ENCODE data around the gene ARID3A. TPM values are rescaled to one million over a fixed set of nuclear protein-coding genes. Genes with fewer than 3 reads are reported as not detected.

ARID3A gene
- total and polyA plus RNA-seq, 2 of the 4 experiments (the other 2 are of a cell fraction), result 16.0 to 23.1 TPM

DNA sequence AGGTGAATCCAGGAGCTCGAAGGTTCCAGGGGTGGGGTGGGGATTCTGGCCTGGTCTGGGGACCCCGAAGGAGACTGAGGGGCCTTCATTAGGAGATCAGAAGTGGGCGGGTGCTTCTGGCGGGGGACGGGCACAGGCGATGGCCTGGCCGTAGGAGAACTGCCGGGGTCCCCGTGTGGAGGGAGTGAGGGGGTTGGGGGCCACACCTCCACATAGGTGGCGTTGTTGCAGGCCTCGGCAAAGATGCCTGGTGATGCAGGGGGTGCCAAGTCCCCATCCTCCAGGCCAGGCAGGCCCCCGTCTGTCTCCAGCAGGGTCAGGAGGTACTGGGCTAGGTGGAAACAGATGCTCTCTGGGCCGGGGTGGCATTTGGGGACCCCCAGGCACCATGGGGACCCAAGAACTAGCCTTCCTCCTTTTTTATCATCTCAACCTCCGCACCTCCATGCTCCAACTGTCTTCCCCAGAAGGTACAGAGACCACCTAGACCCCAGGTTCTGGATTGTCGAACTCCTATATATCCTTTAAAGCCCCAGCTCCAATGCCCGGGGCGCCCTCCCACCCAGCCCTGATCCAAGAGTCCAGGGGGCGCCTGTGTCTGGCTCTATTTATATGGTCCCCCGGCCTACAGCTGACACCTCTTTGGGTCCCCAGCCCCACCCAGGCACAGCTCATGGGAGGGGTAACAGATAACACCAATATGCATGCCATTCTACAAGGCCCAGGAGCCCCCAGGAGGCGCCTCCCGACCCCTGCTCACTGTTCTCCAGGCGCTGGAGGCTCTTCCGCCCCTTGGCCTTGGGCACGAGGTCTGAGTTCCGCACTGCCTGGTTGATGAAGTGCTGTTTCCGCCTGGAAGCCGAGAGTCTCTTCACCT is 24.4 kb upstream of the ARID3A start (continued):
- TF ChIP-seq, protein P1, sequence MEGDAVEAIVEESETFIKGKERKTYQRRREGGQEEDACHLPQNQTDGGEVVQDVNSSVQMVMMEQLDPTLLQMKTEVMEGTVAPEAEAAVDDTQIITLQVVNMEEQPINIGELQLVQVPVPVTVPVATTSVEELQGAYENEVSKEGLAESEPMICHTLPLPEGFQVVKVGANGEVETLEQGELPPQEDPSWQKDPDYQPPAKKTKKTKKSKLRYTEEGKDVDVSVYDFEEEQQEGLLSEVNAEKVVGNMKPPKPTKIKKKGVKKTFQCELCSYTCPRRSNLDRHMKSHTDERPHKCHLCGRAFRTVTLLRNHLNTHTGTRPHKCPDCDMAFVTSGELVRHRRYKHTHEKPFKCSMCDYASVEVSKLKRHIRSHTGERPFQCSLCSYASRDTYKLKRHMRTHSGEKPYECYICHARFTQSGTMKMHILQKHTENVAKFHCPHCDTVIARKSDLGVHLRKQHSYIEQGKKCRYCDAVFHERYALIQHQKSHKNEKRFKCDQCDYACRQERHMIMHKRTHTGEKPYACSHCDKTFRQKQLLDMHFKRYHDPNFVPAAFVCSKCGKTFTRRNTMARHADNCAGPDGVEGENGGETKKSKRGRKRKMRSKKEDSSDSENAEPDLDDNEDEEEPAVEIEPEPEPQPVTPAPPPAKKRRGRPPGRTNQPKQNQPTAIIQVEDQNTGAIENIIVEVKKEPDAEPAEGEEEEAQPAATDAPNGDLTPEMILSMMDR (conservative IDR thresholded peaks at IDR 0.05; ENCODE audit: low read depth, low read length), result no peak
- TF ChIP-seq POLR2A (IDR thresholded peaks at IDR 0.05; ENCODE audit: low read depth, low read length), result no peak

DNA sequence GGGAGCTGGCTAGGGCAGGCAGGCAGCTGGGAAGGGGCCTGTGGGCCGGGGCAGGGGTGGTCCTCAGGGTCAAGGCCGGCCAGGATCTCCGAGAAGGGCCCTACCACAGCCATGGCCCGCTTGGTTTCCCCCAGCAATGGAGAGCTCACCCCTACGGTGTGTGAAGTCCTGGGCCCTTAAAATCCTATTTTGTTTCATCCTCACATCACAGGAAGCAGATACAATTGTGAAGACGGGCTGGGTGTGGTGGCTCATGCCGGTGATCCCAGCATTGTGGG is 23.8 kb upstream of the ARID3A start:
- no peak overlapping the region for H2AK5ac ChIP-seq (ENCODE audit: low read depth, low read length)
- no TSS peak for BruUV-seq (replicated peaks)
- no peak overlapping the region for H3K23ac ChIP-seq (ENCODE audit: low read depth, low read length)
- no peak overlapping the region for H3K56ac ChIP-seq (ENCODE audit: extremely low read depth, insufficient read depth, low read length)
- in situ Hi-C loops (cut with MboI; ENCODE audit: low sequenced_read_pairs) (no loop called here), intact Hi-C loops (cut with micrococcal nuclease) (no loop called here), dilution Hi-C loops (cut with HindIII; ENCODE audit: low sequenced_read_pairs, unreplicated experiment) (no loop called here)
- peaks cover 26% of the 10 kb centered on the region for H3K36me3 ChIP-seq (ENCODE audit: control insufficient read depth, insufficient read depth, low read length)
- H4K91ac ChIP-seq (ENCODE audit: insufficient read depth, low read depth, low read length), result no peak overlapping the region
- ChIA-PET POLR2A (ENCODE audit: unreplicated experiment) (no interaction called here), CTCF (no interaction called here)
- H3K9ac ChIP-seq (ENCODE audit: low read depth, low read length), result no peak overlapping the region
- H2AFZ ChIP-seq (replicated peaks; ENCODE audit: low read length, poor library complexity), result no peak overlapping the region
- H3K9me1 ChIP-seq (ENCODE audit: insufficient read depth, low read length), result no peaks in the 10 kb centered on the region; the same call in 1 of the 2 replicates
- H4K5ac ChIP-seq (ENCODE audit: low read depth, low read length), result no peak overlapping the region
- no peak overlapping the region for H2BK120ac ChIP-seq (ENCODE audit: low read depth, low read length)
- no peak overlapping the region for H2BK5ac ChIP-seq (ENCODE audit: low read depth, low read length, poor library complexity, severe bottlenecking)
- H3K27me3 ChIP-seq (ENCODE audit: control insufficient read depth, insufficient read depth, low read length), result no peaks in the 10 kb centered on the region
- H3K4ac ChIP-seq (ENCODE audit: low read depth, low read length), result no peak overlapping the region
- ATAC-seq (ENCODE audit: low read depth) (no peak), DNase-seq (no peak)
- H3K9me3 ChIP-seq (ENCODE audit: control insufficient read depth, insufficient read depth, low read length), result no peaks in the 10 kb centered on the region
- no peak overlapping the region for H2BK15ac ChIP-seq (ENCODE audit: low read depth, low read length)
- no peak overlapping the region for H3K18ac ChIP-seq (ENCODE audit: low read depth, low read length)
- peaks cover 58% of the 10 kb centered on the region for H4K20me1 ChIP-seq (ENCODE audit: insufficient read depth, low read length)
- H3K4me3 ChIP-seq (ENCODE audit: insufficient read depth, low read depth, low read length), result no peak overlapping the region
- no peak overlapping the region for H4K8ac ChIP-seq (ENCODE audit: low read depth in 2 of 2, low read length in 2 of 2)
- H3K27ac ChIP-seq (ENCODE audit: insufficient read depth, low read length), result no peak overlapping the region
- no peak overlapping the region for H3K4me2 ChIP-seq (ENCODE audit: low read depth, low read length)
- WGBS, 2 experiments (ENCODE audit: extremely low coverage in 2 of 2, insufficient read length in 1 of 2), result 80% methylated on average over 1 of the region's 7 CpGs; no CpG with 5 or more reads in 1 of the 2 experiments
- H3K14ac ChIP-seq (replicated peaks; ENCODE audit: low read depth, low read length), result no peak overlapping the region
- H3K79me1 ChIP-seq (ENCODE audit: low read depth in 1 of 2, low read length in 2 of 2), result peaks cover 12 to 55% of the 10 kb centered on the region in 2 experiments
- H2AK9ac ChIP-seq (replicated peaks; ENCODE audit: low read depth, low read length, poor library complexity), result no peak overlapping the region
- H3K4me1 ChIP-seq (ENCODE audit: control insufficient read depth, insufficient read depth, low read length), result peaks cover 2% of the 10 kb centered on the region; the same call in 1 of the 2 replicates
- H2BK20ac ChIP-seq (ENCODE audit: low read depth, low read length), result no peak overlapping the region
- TF ChIP-seq, protein P1 (conservative IDR thresholded peaks at IDR 0.05; ENCODE audit: low read depth, low read length), result no peak
- TF ChIP-seq MAFK (IDR thresholded peaks at IDR 0.05; ENCODE audit: low read depth, low read length) (no peak), POLR2A (IDR thresholded peaks at IDR 0.05; ENCODE audit: low read depth, low read length) (no peak), RAD21 (IDR thresholded peaks at IDR 0.05; ENCODE audit: low read length) (no peak), CHD1 (IDR thresholded peaks at IDR 0.05; ENCODE audit: low read depth, low read length) (no peak), MXI1 (IDR thresholded peaks at IDR 0.05; ENCODE audit: borderline replicate concordance, low read depth, low read length) (no peak), FOS (IDR thresholded peaks at IDR 0.05; ENCODE audit: low read depth, low read length) (no peak)
- TF ChIP-seq, protein P2, sequence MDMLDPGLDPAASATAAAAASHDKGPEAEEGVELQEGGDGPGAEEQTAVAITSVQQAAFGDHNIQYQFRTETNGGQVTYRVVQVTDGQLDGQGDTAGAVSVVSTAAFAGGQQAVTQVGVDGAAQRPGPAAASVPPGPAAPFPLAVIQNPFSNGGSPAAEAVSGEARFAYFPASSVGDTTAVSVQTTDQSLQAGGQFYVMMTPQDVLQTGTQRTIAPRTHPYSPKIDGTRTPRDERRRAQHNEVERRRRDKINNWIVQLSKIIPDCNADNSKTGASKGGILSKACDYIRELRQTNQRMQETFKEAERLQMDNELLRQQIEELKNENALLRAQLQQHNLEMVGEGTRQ (IDR thresholded peaks at IDR 0.05; ENCODE audit: low read depth, low read length), result no peak
- TF ChIP-seq, protein P3, sequence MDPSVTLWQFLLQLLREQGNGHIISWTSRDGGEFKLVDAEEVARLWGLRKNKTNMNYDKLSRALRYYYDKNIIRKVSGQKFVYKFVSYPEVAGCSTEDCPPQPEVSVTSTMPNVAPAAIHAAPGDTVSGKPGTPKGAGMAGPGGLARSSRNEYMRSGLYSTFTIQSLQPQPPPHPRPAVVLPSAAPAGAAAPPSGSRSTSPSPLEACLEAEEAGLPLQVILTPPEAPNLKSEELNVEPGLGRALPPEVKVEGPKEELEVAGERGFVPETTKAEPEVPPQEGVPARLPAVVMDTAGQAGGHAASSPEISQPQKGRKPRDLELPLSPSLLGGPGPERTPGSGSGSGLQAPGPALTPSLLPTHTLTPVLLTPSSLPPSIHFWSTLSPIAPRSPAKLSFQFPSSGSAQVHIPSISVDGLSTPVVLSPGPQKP (IDR thresholded peaks at IDR 0.05; ENCODE audit: borderline replicate concordance, low read depth, low read length), result no peak

All from IMR-90 (cell line).